Keratinocyte (primary cell): ENCODE measurements around the gene MLXIP. TPM values are rescaled to one million over a fixed set of nuclear protein-coding genes. Genes with fewer than 3 reads are reported as not detected.
A peak's percentile ranks its signal among the peaks of the same experiment; 100 is the strongest.
"Not testable (repeated sequence)": the region's sequence is repeated elsewhere in the genome, so short reads cannot be mapped to it uniquely, and the experiment has no call there.

Experiments used
- DNase-seq: peaks from one replicate; pipeline ENCODE4 v3.0.0-alpha.2; 2011; ENCODE audit warnings: low read depth, missing footprints, low spot score
- FAIRE-seq: peaks from 2 replicates; lab custom pipeline; 2011; peaks lifted over from hg19 to GRCh38; lab: Jason Lieb, UNC
- H2AFZ ChIP-seq: 2 replicates; pipeline ENCODE4 v1.6.0; 2012; ENCODE audit warnings: low read length, control low read depth, inconsistent platforms; ENCODE audit not compliant: control insufficient read depth
- H3K27ac ChIP-seq: 2 replicates; pipeline ENCODE4 v1.5.1; 2011; ENCODE audit warnings: low read length; ENCODE audit not compliant: control insufficient read depth, insufficient read depth
- H3K27me3 ChIP-seq: 3 replicates; pipeline ENCODE4 v1.6.0; 2011; ENCODE audit warnings: low read length; ENCODE audit not compliant: control insufficient read depth, insufficient read depth; ENCODE audit errors: extremely low read depth
- H3K36me3 ChIP-seq, 2 experiments: 2 replicates in 1 of 2; 3 replicates in 1 of 2; pipeline ENCODE4 v1.5.1; 2011; ENCODE audit warnings: low read length in 2 of 2, mild to moderate bottlenecking in 1 of 2; ENCODE audit not compliant: control insufficient read depth in 2 of 2, insufficient read depth in 2 of 2; ENCODE audit errors: extremely low read depth in 1 of 2
- H3K4me1 ChIP-seq: 3 replicates; pipeline ENCODE4 v1.5.1; 2011; ENCODE audit warnings: low read length; ENCODE audit not compliant: control insufficient read depth, insufficient read depth; ENCODE audit errors: extremely low read depth
- H3K4me2 ChIP-seq: 3 replicates; pipeline ENCODE4 v1.6.0; 2011; ENCODE audit warnings: low read depth, low read length; ENCODE audit not compliant: control insufficient read depth, insufficient read depth; ENCODE audit errors: extremely low read depth
- H3K4me3 ChIP-seq, 3 experiments: fragments of 200-600 bp in 1 of 3; sonication (generic) in 1 of 3; 2 replicates in 2 of 3; 3 replicates in 1 of 3; pipeline ENCODE4 v1.5.1; 2011 to 2016; ENCODE audit warnings: low read length in 3 of 3, mild to moderate bottlenecking in 3 of 3, control low read depth in 2 of 3, inconsistent platforms in 1 of 3, low read depth in 1 of 3, mixed read lengths in 1 of 3, mixed run types in 1 of 3, moderate library complexity in 1 of 3; ENCODE audit not compliant: control insufficient read depth in 2 of 3, insufficient read depth in 2 of 3; ENCODE audit errors: extremely low read depth in 1 of 3
- H3K79me2 ChIP-seq: 2 replicates; pipeline ENCODE4 v1.6.0; 2012; ENCODE audit warnings: low read length; ENCODE audit not compliant: control insufficient read depth, insufficient read depth
- H3K9ac ChIP-seq: 3 replicates; pipeline ENCODE4 v1.6.0; 2011; ENCODE audit warnings: low read length; ENCODE audit not compliant: control insufficient read depth, insufficient read depth; ENCODE audit errors: extremely low read depth
- H3K9me1 ChIP-seq: 3 replicates; pipeline ENCODE4 v1.6.0; 2011; ENCODE audit warnings: low read length; ENCODE audit not compliant: control insufficient read depth, insufficient read depth; ENCODE audit errors: extremely low read depth
- H3K9me3 ChIP-seq: 2 replicates; pipeline ENCODE4 v1.5.1; 2012; ENCODE audit warnings: low read depth, low read length; ENCODE audit not compliant: control insufficient read depth
- H4K20me1 ChIP-seq: 3 replicates; pipeline ENCODE4 v1.6.0; 2011; ENCODE audit warnings: low read length; ENCODE audit not compliant: control insufficient read depth, insufficient read depth; ENCODE audit errors: extremely low read depth
- CTCF ChIP-seq, 3 experiments: IDR thresholded peaks in 1 of 3; conservative IDR thresholded peaks in 1 of 3; optimal IDR thresholded peaks in 1 of 3; 2 replicates in 2 of 3; 3 replicates in 1 of 3; pipeline versions ENCODE3 to v1.5.1; 2011; ENCODE audit warnings: low read length in 3 of 3, mild to moderate bottlenecking in 3 of 3, moderate library complexity in 2 of 3, control low read depth in 1 of 3, inconsistent platforms in 1 of 3; ENCODE audit not compliant: insufficient read depth in 2 of 3; ENCODE audit errors: extremely low read depth in 1 of 3
- EZH2 ChIP-seq: IDR thresholded peaks from one replicate; pipeline ENCODE4 v1.6.1; 2012; ENCODE audit warnings: inconsistent platforms, mild to moderate bottlenecking, low read length, moderate library complexity
- dilution Hi-C: fragments of 300-500 bp; cut with MboI; formaldehyde crosslinking; loops from one replicate; pipeline ENCODE4 v1.7.0; 2020; ENCODE audit warnings: low sequenced_read_pairs; ENCODE audit not compliant: extremely low pct_ligation_motif_present
- polyA plus RNA-seq, 5 experiments: library from polyadenylated mRNA; depleted of rRNA in 3 of 5; stranded (reverse) in 3 of 5; stranded (forward) in 1 of 5; unstranded in 1 of 5; fragments of >200 nt; gene quantifications; 1 replicate in 1 of 5; 2 replicates in 3 of 5; 3 replicates in 1 of 5; pipeline versions ENCODE4 v1.2.1 to v1.2.3, GENCODE V29; 2011 to 2012; ENCODE audit warnings: missing spikeins in 2 of 5, low read depth in 1 of 5, low replicate concordance in 1 of 5

MLXIP gene
- polyA plus RNA-seq, 1 donor (not counting 4 experiments of a cell fraction or from before 2014, with no cell fraction given), result 5.5 TPM

DNA sequence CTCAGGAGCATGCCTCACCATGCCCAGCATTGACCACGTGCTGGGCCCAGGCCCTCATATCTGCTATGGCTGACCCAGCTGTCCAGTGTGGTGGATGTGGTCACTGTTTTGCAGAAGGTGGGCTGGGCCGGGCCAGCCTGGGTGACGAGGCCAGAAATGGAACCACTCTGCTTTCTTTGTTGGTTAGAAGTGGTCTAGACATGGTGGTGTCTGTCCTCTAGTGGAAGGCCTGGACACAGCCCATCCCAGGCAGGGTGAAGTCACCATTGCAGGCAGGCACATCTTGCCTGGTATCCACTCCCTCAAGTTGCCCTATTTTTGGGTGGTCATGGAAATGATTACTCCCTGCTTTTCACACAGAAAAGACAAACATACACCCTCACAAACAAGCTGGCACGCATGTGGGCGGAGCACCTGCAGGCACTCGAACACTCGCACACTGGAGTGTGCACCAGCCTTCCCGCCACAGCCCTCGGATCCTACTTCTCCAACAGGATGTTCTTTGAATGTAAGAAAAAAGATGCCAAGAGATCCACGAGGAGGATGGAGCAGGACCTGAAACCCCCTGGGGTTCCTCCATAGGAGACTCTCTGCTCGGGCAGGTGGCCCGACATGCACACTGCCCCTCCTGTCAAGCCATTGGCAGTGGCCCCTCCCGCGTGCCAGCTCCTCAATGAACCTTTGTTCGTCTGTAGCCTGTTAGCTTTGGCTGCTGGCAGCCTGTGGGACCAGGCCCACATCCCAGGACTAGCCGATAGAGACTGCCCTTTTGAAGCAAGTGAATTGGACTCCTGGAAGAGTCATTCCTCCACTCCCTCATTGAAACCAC lies 38.4 kb downstream of the MLXIP start:
- H3K79me2 ChIP-seq, result peaks cover 45% of the 10 kb centered on the region
- H3K27me3 ChIP-seq, result no peaks in the 10 kb centered on the region

GRCh38 chr12:122117979-122118378 lies 39.4 kb downstream of the MLXIP start:
- peaks cover 5% of the 10 kb centered on the region for H3K4me1 ChIP-seq
- TF ChIP-seq EZH2 (no peak), CTCF (optimal IDR thresholded peaks at IDR 0.05 in 1 of 3, IDR thresholded peaks at IDR 0.05 in 1 of 3, conservative IDR thresholded peaks at IDR 0.05 in 1 of 3; ENCODE audit: extremely low read depth in 1 of 3, insufficient read depth in 2 of 3, low read length in 3 of 3) (no peak)
- H3K27ac ChIP-seq, result no peak overlapping the region
- H3K9me3 ChIP-seq, result no peaks in the 10 kb centered on the region
- no peaks in the 10 kb centered on the region for H4K20me1 ChIP-seq
- FAIRE-seq, result no peak
- peaks cover 0 to 4% of the 10 kb centered on the region in 2 experiments for H3K36me3 ChIP-seq
- H2AFZ ChIP-seq, result no peak overlapping the region
- H3K9ac ChIP-seq, result no peak overlapping the region
- dilution Hi-C loops, result loop anchor here (5.0 kb wide), 1 partner anchor 36 kb away; no protein-coding TSS in a partner anchor
- DNase-seq, result no peak
- peaks cover 3% of the 10 kb centered on the region for H3K9me1 ChIP-seq
- no peak overlapping the region for H3K4me3 ChIP-seq
- no peak overlapping the region for H3K4me2 ChIP-seq
- H3K79me2 ChIP-seq, result peaks cover 48% of the 10 kb centered on the region
- H3K27me3 ChIP-seq, result no peaks in the 10 kb centered on the region

More for the DNA sequence above, 38.4 kb downstream of the MLXIP start:
- no peak overlapping the region for H3K27ac ChIP-seq
- peaks cover 7% of the 10 kb centered on the region for H3K4me1 ChIP-seq
- no peak overlapping the region for H3K9ac ChIP-seq
- dilution Hi-C loops, result loop anchor here (5.0 kb wide), 1 partner anchor 35 kb away; no protein-coding TSS in a partner anchor
- no peak for DNase-seq
- H3K9me3 ChIP-seq, result no peaks in the 10 kb centered on the region
- TF ChIP-seq EZH2 (no peak), CTCF (optimal IDR thresholded peaks at IDR 0.05 in 1 of 3, IDR thresholded peaks at IDR 0.05 in 1 of 3, conservative IDR thresholded peaks at IDR 0.05 in 1 of 3; ENCODE audit: extremely low read depth in 1 of 3, insufficient read depth in 2 of 3, low read length in 3 of 3) (peak in 1 of 3 experiments; percentile 21)
- no peak overlapping the region for H2AFZ ChIP-seq
- peaks cover 0 to 4% of the 10 kb centered on the region in 2 experiments for H3K36me3 ChIP-seq
- no peak overlapping the region for H3K4me2 ChIP-seq
- H3K9me1 ChIP-seq, result peaks cover 3% of the 10 kb centered on the region
- no peak overlapping the region for H3K4me3 ChIP-seq
- FAIRE-seq, result no peak
- no peaks in the 10 kb centered on the region for H4K20me1 ChIP-seq

- H3K36me3 ChIP-seq, FAIRE-seq, H3K27ac ChIP-seq, dilution Hi-C loops, H3K4me3 ChIP-seq, H3K9me1 ChIP-seq, H3K9me3 ChIP-seq, H3K9ac ChIP-seq, H2AFZ ChIP-seq, H4K20me1 ChIP-seq, DNase-seq, H3K4me2 ChIP-seq, H3K4me1 ChIP-seq, H3K27me3 ChIP-seq: not testable (repeated sequence)
- H3K79me2 ChIP-seq, result peaks cover 71% of the 10 kb centered on the region
Measured at GRCh38 chr12:122121341-122121740, 42.8 kb downstream of the MLXIP start.
